Activated CD8-positive, alpha-beta T cell treated with anti-CD3 and anti-CD28 coated beads, Interleukin-2, amount 10 ng/mL, durations not matched to agents 7 days and 5 days (primary cell): ENCODE results near the gene PEPD. TPM values are rescaled to one million over a fixed set of nuclear protein-coding genes. Genes with fewer than 3 reads are reported as not detected.

Experiments used
- ATAC-seq: fragments of 150-1000 bp; cut with Tn5 transposase; one replicate; pipeline ENCODE4 v1.10.0; 2021; ENCODE audit warnings: moderate library complexity
- CTCF ChIA-PET: fragments of 350-600 bp; sonication (Branson Sonifier 250); formaldehyde crosslinking; loops from one replicate; lab custom pipeline; 2021; ENCODE audit warnings: antibody characterized with exemption; lab: Charles Lee
- POLR2A ChIA-PET: fragments of 350-600 bp; sonication (Branson Sonifier 250); formaldehyde crosslinking; loops from one replicate; lab custom pipeline; 2021; ENCODE audit warnings: antibody characterized with exemption; lab: Charles Lee
- DNase-seq: peaks from one replicate; pipeline ENCODE4 v3.0.0-alpha.2; 2020
- H3K27ac Mint-ChIP-seq: one replicate; pipeline ENCODE4 v1.8.0; 2021; ENCODE audit warnings: mild to moderate bottlenecking, mixed read lengths
- H3K27me3 Mint-ChIP-seq: one replicate; pipeline ENCODE4 v1.8.0; 2021; ENCODE audit warnings: low read depth, mixed read lengths
- H3K36me3 Mint-ChIP-seq: one replicate; pipeline ENCODE4 v1.8.0; 2021; ENCODE audit warnings: low read depth, mixed read lengths
- H3K4me1 Mint-ChIP-seq: one replicate; pipeline ENCODE4 v1.8.0; 2021; ENCODE audit warnings: low read depth, mixed read lengths
- H3K4me3 Mint-ChIP-seq: one replicate; pipeline ENCODE4 v1.8.0; 2021; ENCODE audit warnings: mild to moderate bottlenecking, mixed read lengths
- H3K9me3 Mint-ChIP-seq: one replicate; pipeline ENCODE4 v1.8.0; 2022; ENCODE audit warnings: mixed read lengths; ENCODE audit not compliant: insufficient read depth
- total RNA-seq, 2 experiments: library from RNA; stranded (reverse); gene quantifications; one replicate each; pipeline ENCODE4 v1.2.3, GENCODE V29; 2021

PEPD gene
- total RNA-seq, 2 experiments from 2014 or later: 27.9 to 30.5 TPM

DNA sequence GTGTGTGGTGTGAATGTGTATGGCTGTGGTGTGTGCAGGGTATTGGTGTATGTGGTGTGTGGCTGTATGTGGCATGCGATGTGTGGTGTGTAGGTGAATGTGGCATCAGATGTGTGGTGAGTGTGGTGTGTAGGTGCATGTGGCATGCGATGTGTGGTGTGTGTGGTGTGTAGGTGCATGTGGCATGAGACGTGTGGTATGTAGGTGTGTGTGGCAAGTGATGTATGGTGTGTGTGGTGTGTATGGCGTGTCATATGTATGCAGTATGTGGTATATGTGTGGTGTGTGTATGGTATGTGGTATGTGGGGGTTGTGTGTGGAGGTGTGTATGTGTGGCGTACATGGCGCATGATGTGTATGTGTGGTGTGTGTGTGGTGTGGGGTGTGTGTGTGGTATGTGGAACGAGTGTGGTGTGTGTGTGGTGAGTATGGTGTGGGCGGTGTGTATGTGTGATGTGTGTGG, 63.4 kb downstream of the PEPD start:
- ATAC-seq: no peak
- no peak for DNase-seq
- ChIA-PET CTCF (no interaction called here), POLR2A (no interaction called here)
- Mint-ChIP-seq H3K4me1 (no peaks in the 10 kb centered on the region), H3K36me3 (no peaks in the 10 kb centered on the region), H3K4me3 (no peak overlapping the region), H3K27ac (no peak overlapping the region), H3K9me3 (no peaks in the 10 kb centered on the region), H3K27me3 (no peaks in the 10 kb centered on the region)

DNA sequence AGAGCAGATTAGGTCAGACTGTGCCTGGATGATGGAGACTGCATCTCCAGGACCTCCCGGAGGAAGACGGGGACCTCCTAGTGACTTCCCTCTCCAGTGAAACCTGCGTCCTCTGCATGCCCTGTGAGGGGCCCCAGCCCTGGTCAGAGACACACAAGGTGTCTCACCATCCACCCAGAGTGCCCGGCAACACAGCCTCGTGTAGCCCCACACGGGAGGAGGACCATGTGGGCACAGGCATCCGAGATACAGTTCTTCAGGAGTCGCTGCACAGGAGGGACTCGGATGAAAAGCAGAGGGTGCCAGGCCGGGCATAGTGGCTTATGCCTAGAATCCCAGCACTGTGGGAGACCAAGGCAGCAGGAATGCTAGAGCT, 64.8 kb downstream of the PEPD start:
- H3K27me3 Mint-ChIP-seq: no peaks in the 10 kb centered on the region
- no peaks in the 10 kb centered on the region for H3K36me3 Mint-ChIP-seq
- ChIA-PET CTCF (no interaction called here), POLR2A (no interaction called here)
- DNase-seq: no peak
- no peak overlapping the region for H3K4me3 Mint-ChIP-seq
- H3K9me3 Mint-ChIP-seq: no peaks in the 10 kb centered on the region
- no peaks in the 10 kb centered on the region for H3K4me1 Mint-ChIP-seq
- no peak overlapping the region for H3K27ac Mint-ChIP-seq
- no peak for ATAC-seq

DNA sequence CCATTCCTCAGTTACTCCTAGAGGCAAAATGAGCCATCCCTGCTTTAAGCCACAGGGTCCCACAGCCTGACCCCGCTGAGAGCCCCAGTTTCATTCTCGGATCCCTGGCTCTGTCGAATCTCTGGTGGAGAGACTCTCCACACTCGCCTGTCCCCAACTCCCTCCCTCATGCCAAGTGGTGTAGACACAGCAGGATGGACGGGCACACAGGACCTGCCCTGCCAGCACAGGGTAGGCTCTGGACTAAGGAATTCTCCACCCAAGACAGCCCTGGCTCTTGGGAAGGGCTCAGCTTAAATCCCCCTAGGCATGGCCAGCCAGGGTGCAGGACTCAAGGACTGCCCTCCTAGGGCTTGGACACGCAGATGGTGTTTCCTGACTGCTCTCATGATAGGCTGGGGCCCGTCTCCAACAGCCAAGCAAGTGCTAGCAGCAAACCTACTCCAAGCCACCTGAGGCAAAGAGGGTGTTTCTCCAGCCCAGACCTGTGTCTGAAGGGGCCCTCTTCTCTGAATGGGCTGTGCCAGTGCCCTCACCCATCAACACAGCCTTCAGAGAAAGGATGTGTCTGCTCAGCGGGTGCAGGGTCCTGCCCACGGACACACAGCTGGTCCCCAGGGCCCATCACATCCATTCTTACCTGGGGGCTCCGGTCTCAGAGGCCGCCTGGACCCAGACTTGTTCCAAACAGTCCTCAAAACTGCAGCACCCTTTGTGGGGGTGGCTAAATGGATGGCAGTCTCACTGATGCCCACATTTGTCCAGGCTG, 65.3 kb downstream of the PEPD start:
- no peak overlapping the region for H3K4me3 Mint-ChIP-seq
- no peaks in the 10 kb centered on the region for H3K9me3 Mint-ChIP-seq
- DNase-seq: no peak
- ChIA-PET CTCF (no interaction called here), POLR2A (no interaction called here)
- H3K4me1 Mint-ChIP-seq: no peaks in the 10 kb centered on the region
- H3K27me3 Mint-ChIP-seq: no peaks in the 10 kb centered on the region
- no peak for ATAC-seq
- no peak overlapping the region for H3K27ac Mint-ChIP-seq
- H3K36me3 Mint-ChIP-seq: no peaks in the 10 kb centered on the region

DNA sequence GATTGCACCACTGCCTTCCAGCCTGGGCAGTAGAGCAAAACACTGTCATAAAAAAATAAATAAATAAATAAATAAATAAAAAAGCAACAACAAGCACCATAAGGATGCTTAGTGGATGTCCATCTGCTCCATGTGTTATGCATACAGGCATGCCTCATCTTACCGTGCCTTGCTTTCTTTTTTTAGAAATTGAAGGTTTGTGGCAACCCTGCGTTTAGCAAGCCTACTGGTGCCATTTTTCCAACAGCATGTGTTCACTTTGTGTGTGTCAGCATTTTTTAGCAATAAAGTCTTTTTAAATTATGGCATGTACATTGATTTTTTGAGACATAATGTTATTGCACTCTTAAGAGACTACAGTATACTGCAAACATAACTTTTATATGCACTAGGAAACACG, 68.3 kb downstream of the PEPD start:
- Mint-ChIP-seq H3K36me3 (no peaks in the 10 kb centered on the region), H3K27me3 (no peaks in the 10 kb centered on the region), H3K27ac (no peak overlapping the region), H3K9me3 (no peaks in the 10 kb centered on the region), H3K4me3 (no peak overlapping the region), H3K4me1 (no peaks in the 10 kb centered on the region)
- CTCF ChIA-PET: no interaction called here
- ATAC-seq (no peak), DNase-seq (no peak)
- POLR2A ChIA-PET: no interaction called here

DNA sequence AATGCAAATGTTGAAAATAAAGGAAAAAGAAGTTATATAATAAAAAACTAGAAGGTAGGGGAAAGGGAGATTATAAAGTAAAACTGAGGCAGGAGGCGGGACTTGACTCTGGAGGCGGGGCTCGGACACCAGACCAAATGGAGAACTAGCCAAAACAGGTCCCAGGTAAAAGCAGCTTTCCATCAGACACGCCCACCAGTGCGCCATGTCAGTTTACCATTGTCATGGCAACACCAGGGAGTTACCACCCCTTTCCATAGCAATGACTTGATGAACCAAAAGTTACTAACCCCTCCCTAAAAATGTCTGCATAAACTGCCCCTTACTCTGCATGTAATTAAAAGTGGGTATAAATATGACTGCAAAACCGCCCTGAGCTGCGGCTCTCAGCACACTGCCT, 70.9 kb downstream of the PEPD start:
- no peaks in the 10 kb centered on the region for H3K36me3 Mint-ChIP-seq
- peaks cover 2% of the 10 kb centered on the region for H3K4me1 Mint-ChIP-seq

DNA sequence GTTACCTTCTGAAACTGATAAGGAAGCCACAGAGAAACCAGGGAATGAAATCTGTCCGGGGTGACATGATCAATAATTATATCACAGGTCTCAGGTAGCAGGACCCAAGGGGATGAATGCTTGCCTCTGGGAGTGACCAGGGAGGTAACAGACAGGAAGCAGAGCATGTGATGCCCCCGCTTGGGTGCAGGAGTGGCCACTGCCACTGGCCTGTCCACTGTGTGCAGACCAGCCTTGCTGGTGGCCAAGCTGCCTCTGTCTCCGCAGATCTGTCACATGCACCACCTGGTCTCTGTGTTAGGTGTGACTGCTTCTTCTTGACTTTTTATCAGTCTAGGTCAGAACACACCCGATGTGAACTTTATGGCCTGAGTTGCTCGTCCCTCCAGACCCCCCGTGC, 71.8 kb downstream of the PEPD start:
- H3K9me3 Mint-ChIP-seq: no peaks in the 10 kb centered on the region
- H3K4me1 Mint-ChIP-seq: peaks cover 2% of the 10 kb centered on the region
- no peak overlapping the region for H3K27ac Mint-ChIP-seq
- H3K27me3 Mint-ChIP-seq: no peaks in the 10 kb centered on the region
- DNase-seq (no peak), ATAC-seq (no peak)
- POLR2A ChIA-PET: no interaction called here
- H3K4me3 Mint-ChIP-seq: no peak overlapping the region
- CTCF ChIA-PET: interaction anchor here (1.3 kb wide), 1 partner anchor 19 kb away, joined by 3 read pairs; no protein-coding TSS in a partner anchor
- H3K36me3 Mint-ChIP-seq: no peaks in the 10 kb centered on the region

More for the DNA sequence above, 70.9 kb downstream of the PEPD start:
- ChIA-PET CTCF (no interaction called here), POLR2A (no interaction called here)
- H3K27ac Mint-ChIP-seq: no peak overlapping the region
- ATAC-seq: no peak
- H3K4me3 Mint-ChIP-seq: no peak overlapping the region
- no peaks in the 10 kb centered on the region for H3K27me3 Mint-ChIP-seq
- no peaks in the 10 kb centered on the region for H3K9me3 Mint-ChIP-seq
- no peak for DNase-seq

DNA sequence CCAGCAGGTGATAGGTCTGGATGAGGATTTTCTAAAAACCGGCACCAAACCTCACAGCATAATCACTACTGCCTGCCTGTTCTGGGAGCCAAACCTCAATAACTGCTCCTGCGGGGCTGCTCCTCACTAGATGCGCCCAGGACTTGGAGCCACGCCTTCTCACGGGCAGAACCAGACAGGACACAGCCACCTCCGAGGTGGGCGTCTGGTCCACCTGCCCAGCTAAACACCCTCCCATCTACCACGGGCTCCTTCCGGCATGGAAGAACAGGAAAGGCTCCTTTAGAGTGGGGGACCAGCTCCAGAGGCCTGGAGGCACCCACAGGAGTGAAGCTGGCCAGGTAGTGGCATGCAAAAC, 73.5 kb downstream of the PEPD start:
- H3K27ac Mint-ChIP-seq: no peak overlapping the region
- POLR2A ChIA-PET: no interaction called here

DNA sequence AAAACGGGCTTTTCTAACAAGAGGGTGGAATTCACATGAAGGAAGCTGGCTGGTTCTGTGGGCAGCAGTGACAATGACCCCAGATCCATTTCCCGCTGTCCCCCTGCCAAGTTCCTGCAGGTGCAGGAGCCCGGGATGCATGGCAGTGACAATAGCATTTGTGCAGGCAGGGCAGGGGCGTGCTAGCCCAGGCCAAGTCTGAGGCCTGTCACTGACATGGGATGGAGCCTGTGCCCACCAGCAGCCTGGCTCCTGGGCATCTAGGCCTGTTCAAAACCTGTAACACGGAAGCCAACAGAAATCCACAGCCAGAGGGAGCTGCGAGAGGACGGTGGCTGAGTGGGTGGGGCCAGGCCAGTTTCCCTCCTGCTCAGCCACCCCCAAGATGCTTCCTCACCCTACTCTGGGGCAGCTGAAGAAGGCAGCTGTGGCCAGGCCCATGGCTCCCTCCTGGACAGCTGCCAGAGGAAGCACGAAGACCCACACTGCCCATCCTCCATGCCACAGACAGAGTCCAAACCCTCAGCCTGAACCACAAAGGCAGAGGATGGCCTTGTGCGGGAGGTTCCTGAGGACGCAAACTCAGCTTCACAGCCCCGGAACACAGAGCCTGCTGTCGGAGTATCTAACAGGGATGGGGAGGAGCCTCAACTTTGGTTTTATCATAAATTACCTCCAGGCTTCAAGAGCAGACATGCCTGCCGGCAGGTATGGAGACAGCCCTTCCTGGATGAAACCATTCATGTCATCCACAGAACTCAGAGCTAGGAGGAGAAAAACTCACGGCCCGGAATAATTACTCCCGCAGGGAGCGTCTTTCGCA, 74.0 kb downstream of the PEPD start:
- Mint-ChIP-seq H3K9me3 (no peaks in the 10 kb centered on the region), H3K36me3 (no peaks in the 10 kb centered on the region), H3K4me3 (no peak overlapping the region), H3K27ac (no peak overlapping the region), H3K27me3 (no peaks in the 10 kb centered on the region), H3K4me1 (peaks cover 2% of the 10 kb centered on the region)
- DNase-seq (no peak), ATAC-seq (no peak)
- POLR2A ChIA-PET: no interaction called here
- CTCF ChIA-PET: no interaction called here

More for the DNA sequence above, 73.5 kb downstream of the PEPD start:
- H3K4me3 Mint-ChIP-seq: no peak overlapping the region
- H3K9me3 Mint-ChIP-seq: no peaks in the 10 kb centered on the region
- CTCF ChIA-PET: no interaction called here
- DNase-seq: no peak
- no peak for ATAC-seq
- peaks cover 2% of the 10 kb centered on the region for H3K4me1 Mint-ChIP-seq
- no peaks in the 10 kb centered on the region for H3K36me3 Mint-ChIP-seq
- H3K27me3 Mint-ChIP-seq: no peaks in the 10 kb centered on the region

DNA sequence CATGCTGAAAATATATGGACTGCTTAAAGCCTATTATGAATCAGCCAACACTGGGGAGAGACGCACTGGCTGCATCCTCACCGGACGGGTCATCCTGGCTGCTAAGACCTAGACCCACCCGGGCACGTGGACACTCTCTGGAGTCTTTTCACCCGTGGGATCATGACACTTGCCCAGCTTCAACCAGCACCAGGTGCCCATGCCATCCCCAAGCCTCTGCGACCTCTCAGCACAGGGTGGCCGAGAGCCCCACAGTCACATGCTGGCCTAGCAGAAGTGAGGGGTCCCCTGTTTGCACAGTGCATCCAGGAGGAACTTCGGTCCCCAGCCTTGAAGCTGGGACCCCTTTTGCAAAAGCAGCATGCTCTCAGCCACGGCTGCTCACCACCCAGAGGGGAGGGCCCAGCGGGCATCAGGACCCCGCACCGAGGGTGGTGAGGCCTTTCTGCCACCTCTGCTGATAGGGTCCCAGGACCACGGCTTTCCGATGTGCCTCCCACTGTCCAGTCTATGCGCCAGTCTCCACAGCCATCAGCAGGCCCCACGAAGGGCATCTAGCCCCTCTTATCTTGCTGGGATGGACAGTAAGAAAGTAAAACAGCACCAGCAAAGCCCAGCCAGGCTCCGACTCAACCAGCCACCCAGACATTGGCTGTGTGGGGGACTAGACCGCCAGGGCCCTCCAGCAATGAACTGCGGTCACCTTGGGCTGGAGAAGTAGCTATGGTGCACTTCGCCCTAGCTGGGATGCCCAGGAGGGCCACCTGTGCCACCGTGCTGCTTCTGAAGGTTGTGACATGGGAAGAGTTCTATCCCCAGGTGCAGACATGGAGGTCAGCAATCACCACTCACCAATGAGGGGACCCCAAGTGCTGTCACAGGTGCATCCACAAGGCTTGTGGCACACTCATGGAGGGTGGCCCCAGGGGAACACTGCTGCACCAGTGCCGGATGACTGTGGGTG, 75.0 kb downstream of the PEPD start:
- ATAC-seq: no peak
- CTCF ChIA-PET: no interaction called here

DNA sequence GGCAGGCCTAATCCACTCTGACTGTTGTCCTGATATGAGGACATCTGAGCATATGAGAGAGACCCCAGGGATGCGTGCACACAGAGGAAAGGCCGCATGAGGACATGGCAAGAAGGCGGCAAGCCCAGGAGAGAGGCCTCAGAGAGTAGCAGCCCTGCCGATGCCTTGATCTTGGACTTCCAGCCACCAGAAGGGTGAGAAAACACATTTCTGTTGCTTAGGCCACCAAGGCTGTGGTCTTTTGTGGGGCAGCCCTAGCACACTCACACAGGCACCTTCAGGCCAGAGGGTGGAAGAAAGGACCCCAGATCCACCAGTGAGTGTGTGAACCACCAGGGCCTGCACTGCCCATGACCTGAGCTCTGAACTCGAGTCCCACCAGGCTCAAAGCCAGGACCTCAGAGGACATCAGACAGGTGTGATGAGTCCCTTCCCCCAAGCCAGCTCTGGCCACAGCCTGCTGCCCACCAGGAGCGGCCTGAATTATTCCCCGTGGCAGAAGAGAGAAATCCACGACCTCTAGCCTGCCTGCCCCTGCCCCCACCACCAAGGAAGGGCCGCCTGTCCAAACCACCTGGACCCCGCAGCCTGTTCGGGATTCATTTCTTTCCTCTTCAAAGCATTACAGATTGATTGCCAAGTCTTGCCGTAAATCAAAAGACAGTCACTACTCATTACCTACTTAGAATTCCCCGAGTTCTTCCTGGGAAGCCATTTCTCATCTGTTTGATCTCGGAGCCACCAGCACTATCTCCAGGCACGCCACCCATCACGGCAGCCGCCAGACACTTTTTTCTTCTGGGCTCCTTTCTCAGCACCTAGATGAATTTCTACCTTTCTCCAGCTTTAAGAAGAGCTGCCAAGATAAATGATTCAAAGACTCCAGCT, 75.9 kb downstream of the PEPD start:
- Mint-ChIP-seq H3K27ac (no peak overlapping the region), H3K36me3 (no peaks in the 10 kb centered on the region), H3K4me3 (no peak overlapping the region), H3K27me3 (no peaks in the 10 kb centered on the region), H3K4me1 (peaks cover 12% of the 10 kb centered on the region), H3K9me3 (no peaks in the 10 kb centered on the region)
- ATAC-seq (no peak), DNase-seq (no peak)
- ChIA-PET CTCF (no interaction called here), POLR2A (no interaction called here)

More for the DNA sequence above, 75.0 kb downstream of the PEPD start:
- H3K27ac Mint-ChIP-seq: no peak overlapping the region
- H3K9me3 Mint-ChIP-seq: no peaks in the 10 kb centered on the region
- H3K36me3 Mint-ChIP-seq: no peaks in the 10 kb centered on the region
- no peak for DNase-seq
- H3K27me3 Mint-ChIP-seq: no peaks in the 10 kb centered on the region
- POLR2A ChIA-PET: no interaction called here
- H3K4me1 Mint-ChIP-seq: peaks cover 5% of the 10 kb centered on the region
- no peak overlapping the region for H3K4me3 Mint-ChIP-seq
